PC-3 (cell line): ENCODE data around the gene TIAM2. TPM values are rescaled to one million over a fixed set of nuclear protein-coding genes. Genes with fewer than 3 reads are reported as not detected.
A peak's percentile ranks its signal among the peaks of the same experiment; 100 is the strongest.
"Not testable (repeated sequence)": the region's sequence is repeated elsewhere in the genome, so short reads cannot be mapped to it uniquely, and the experiment has no call there.

ENCODE experiments used
- ATAC-seq: fragments of 200-7000 bp; cut with Tn5 transposase; 2 replicates; pipeline ENCODE4 v1.9.1; 2020; ENCODE audit warnings: mild to moderate bottlenecking, moderate library complexity
- BruUV-seq: library from RNA; stranded (reverse); fragments of 400-500 nt; replicated peaks from 2 replicates; lab custom pipeline; 2021; lab: Mats Ljungman, UMichigan
- CTCF ChIA-PET: fragments of 300-600 bp; sonication (Branson Sonifier 250); formaldehyde crosslinking; loops from one replicate; lab custom pipeline; 2022; ENCODE audit warnings: antibody characterized with exemption; lab: Charles Lee
- POLR2A ChIA-PET: fragments of 300-600 bp; sonication (Branson Sonifier 250); formaldehyde crosslinking; loops from one replicate; lab custom pipeline; 2022; ENCODE audit warnings: antibody characterized with exemption; ENCODE audit not compliant: unreplicated experiment; lab: Charles Lee
- DNase-seq: peaks from one replicate; pipeline ENCODE4 v3.0.0-alpha.2; 2015
- H2AFZ ChIP-seq: fragments of 300-600 bp; sonication (generic); 2 replicates; pipeline ENCODE4 v1.6.0; 2016; ENCODE audit warnings: antibody characterized with exemption, low read length
- H3F3A ChIP-seq: fragments of 300-600 bp; sonication (generic); one replicate; pipeline ENCODE4 v1.6.0; 2017; ENCODE audit warnings: antibody characterized with exemption, low read length, control low read depth, mild to moderate bottlenecking; ENCODE audit not compliant: unreplicated experiment
- H3K27ac ChIP-seq: fragments of 300-600 bp; sonication (generic); 2 replicates; pipeline ENCODE4 v1.5.1; 2016; ENCODE audit warnings: mild to moderate bottlenecking, low read length
- H3K27me3 ChIP-seq: fragments of 300-600 bp; sonication (generic); 2 replicates; pipeline ENCODE4 v1.6.1; 2016; ENCODE audit warnings: low read length, mixed read lengths
- H3K36me3 ChIP-seq: fragments of 300-600 bp; sonication (generic); 2 replicates; pipeline ENCODE4 v1.6.1; 2016; ENCODE audit warnings: low read depth, mixed run types, low read length, mixed read lengths
- H3K4me1 ChIP-seq: fragments of 300-600 bp; sonication (generic); 2 replicates; pipeline ENCODE4 v1.5.1; 2016; ENCODE audit warnings: low read length; ENCODE audit not compliant: insufficient read depth
- H3K4me2 ChIP-seq: fragments of 300-600 bp; sonication (generic); 2 replicates; pipeline ENCODE4 v1.6.0; 2016; ENCODE audit warnings: low read length
- H3K4me3 ChIP-seq: fragments of 300-600 bp; sonication (generic); 2 replicates; pipeline ENCODE4 v1.5.1; 2016; ENCODE audit warnings: mild to moderate bottlenecking, low read length, mixed read lengths
- H3K79me2 ChIP-seq: fragments of 300-600 bp; sonication (generic); 2 replicates; pipeline ENCODE4 v1.6.1; 2017; ENCODE audit warnings: low read length, mixed read lengths
- H3K9ac ChIP-seq: fragments of 300-600 bp; sonication (generic); 2 replicates; pipeline ENCODE4 v1.6.0; 2016; ENCODE audit warnings: mild to moderate bottlenecking, low read length
- H3K9me2 ChIP-seq: fragments of 300-600 bp; sonication (generic); replicated peaks from 2 replicates; pipeline ENCODE4 v1.6.1; 2016; ENCODE audit warnings: mixed run types, low read length, mixed read lengths
- H3K9me3 ChIP-seq: fragments of 300-600 bp; sonication (generic); 2 replicates; pipeline ENCODE4 v1.6.1; 2016; ENCODE audit warnings: low read length, mixed read lengths
- H4K20me1 ChIP-seq: fragments of 300-600 bp; sonication (generic); 2 replicates; pipeline ENCODE4 v1.6.1; 2016; ENCODE audit warnings: low read length, mixed read lengths
- EZH2 ChIP-seq: fragments of 300-600 bp; sonication (generic); IDR thresholded peaks from one replicate; pipeline ENCODE4 v1.6.1; 2017; ENCODE audit warnings: antibody characterized with exemption, mild to moderate bottlenecking, low read length; ENCODE audit not compliant: unreplicated experiment
- EZH2phosphoT487 ChIP-seq: fragments of 300-600 bp; sonication (generic); IDR thresholded peaks from 2 replicates; pipeline ENCODE4 v1.6.1; 2018; ENCODE audit warnings: mild to moderate bottlenecking, antibody characterized with exemption, low read length, borderline replicate concordance
- intact Hi-C: fragments of 100-400 bp; cut with micrococcal nuclease; formaldehyde crosslinking; loops from 2 replicates; pipeline ENCODE4 v1.9.0; 2023
- total RNA-seq: library from RNA; depleted of rRNA; stranded (reverse); fragments of >200 nt; gene quantifications from 2 replicates; pipeline ENCODE4 v1.2.3, GENCODE V29; 2014
- TF ChIP-seq, protein P1 (sequence below): fragments of 300-600 bp; sonication (generic); conservative IDR thresholded peaks from 2 replicates; pipeline ENCODE4 v1.5.1; 2017; ENCODE audit warnings: antibody characterized with exemption, low read depth, mild to moderate bottlenecking, low read length

TIAM2 gene
- total RNA-seq, 1 experiment from 2014 or later = 4.5 TPM

GRCh38 chr6:155014137-155014536 lies 19.0 kb downstream of the TIAM2 start:
- CTCF ChIA-PET = no interaction called here

GRCh38 chr6:155014670-155015300 lies 19.7 kb downstream of the TIAM2 start:
- Histone ChIP-seq H3K4me1 (peaks cover 23% of the 10 kb centered on the region), H3K4me2 (peak overlapping the region; percentile 17; the same call in 1 of the 2 replicates), H3K9ac (no peak overlapping the region), H3K36me3 (no peaks in the 10 kb centered on the region), H3K27me3 (no peaks in the 10 kb centered on the region), H3K9me3 (no peaks in the 10 kb centered on the region), H3F3A (no peaks in the 10 kb centered on the region), H3K79me2 (no peaks in the 10 kb centered on the region), H3K9me2 (no peaks in the 10 kb centered on the region), H4K20me1 (no peaks in the 10 kb centered on the region), H3K27ac (no peak overlapping the region), H3K4me3 (no peak overlapping the region), H2AFZ (no peak overlapping the region)
- ChIA-PET CTCF (no interaction called here), POLR2A (interaction anchor here (0.6 kb wide), 1 partner anchor 70 kb away, joined by 3 read pairs; no protein-coding TSS in a partner anchor)
- TF ChIP-seq, protein P1, sequence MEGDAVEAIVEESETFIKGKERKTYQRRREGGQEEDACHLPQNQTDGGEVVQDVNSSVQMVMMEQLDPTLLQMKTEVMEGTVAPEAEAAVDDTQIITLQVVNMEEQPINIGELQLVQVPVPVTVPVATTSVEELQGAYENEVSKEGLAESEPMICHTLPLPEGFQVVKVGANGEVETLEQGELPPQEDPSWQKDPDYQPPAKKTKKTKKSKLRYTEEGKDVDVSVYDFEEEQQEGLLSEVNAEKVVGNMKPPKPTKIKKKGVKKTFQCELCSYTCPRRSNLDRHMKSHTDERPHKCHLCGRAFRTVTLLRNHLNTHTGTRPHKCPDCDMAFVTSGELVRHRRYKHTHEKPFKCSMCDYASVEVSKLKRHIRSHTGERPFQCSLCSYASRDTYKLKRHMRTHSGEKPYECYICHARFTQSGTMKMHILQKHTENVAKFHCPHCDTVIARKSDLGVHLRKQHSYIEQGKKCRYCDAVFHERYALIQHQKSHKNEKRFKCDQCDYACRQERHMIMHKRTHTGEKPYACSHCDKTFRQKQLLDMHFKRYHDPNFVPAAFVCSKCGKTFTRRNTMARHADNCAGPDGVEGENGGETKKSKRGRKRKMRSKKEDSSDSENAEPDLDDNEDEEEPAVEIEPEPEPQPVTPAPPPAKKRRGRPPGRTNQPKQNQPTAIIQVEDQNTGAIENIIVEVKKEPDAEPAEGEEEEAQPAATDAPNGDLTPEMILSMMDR = no peak
- no peak for TF ChIP-seq EZH2
- TF ChIP-seq EZH2phosphoT487 = no peak
- BruUV-seq = no TSS peak
- intact Hi-C loops = no loop called here
- ATAC-seq = peak; percentile 57
- DNase-seq = peak; percentile 45

More at GRCh38 chr6:155014137-155014536, 19.0 kb downstream of the TIAM2 start:
- TF ChIP-seq EZH2phosphoT487 = no peak
- TF ChIP-seq, protein P1 = no peak
- H3F3A ChIP-seq = no peaks in the 10 kb centered on the region
- intact Hi-C loops = no loop called here
- POLR2A ChIA-PET = interaction anchor here (0.6 kb wide), 1 partner anchor 71 kb away, joined by 3 read pairs; no protein-coding TSS in a partner anchor
- no peak overlapping the region for H3K4me3 ChIP-seq
- no peaks in the 10 kb centered on the region for H3K9me3 ChIP-seq
- no peaks in the 10 kb centered on the region for H4K20me1 ChIP-seq
- no TSS peak for BruUV-seq
- ATAC-seq (no peak), DNase-seq (no peak)
- H3K36me3 ChIP-seq = no peaks in the 10 kb centered on the region
- no peak overlapping the region for H3K27ac ChIP-seq
- no peaks in the 10 kb centered on the region for H3K9me2 ChIP-seq
- H3K4me1 ChIP-seq = peaks cover 23% of the 10 kb centered on the region
- H3K4me2 ChIP-seq = no peak overlapping the region
- no peaks in the 10 kb centered on the region for H3K79me2 ChIP-seq
- no peak overlapping the region for H2AFZ ChIP-seq
- no peaks in the 10 kb centered on the region for H3K27me3 ChIP-seq
- no peak overlapping the region for H3K9ac ChIP-seq

- BruUV-seq, intact Hi-C loops, H3K36me3 ChIP-seq, H3K79me2 ChIP-seq, H3K27ac ChIP-seq, ATAC-seq, H3K9me2 ChIP-seq, H3K27me3 ChIP-seq, H3K4me3 ChIP-seq, H3F3A ChIP-seq, DNase-seq, H3K9me3 ChIP-seq, H3K9ac ChIP-seq, CTCF ChIA-PET, H3K4me2 ChIP-seq, H2AFZ ChIP-seq, POLR2A ChIA-PET, H4K20me1 ChIP-seq: not testable (repeated sequence)
- peaks cover 21% of the 10 kb centered on the region for H3K4me1 ChIP-seq
Observed at GRCh38 chr6:155018415-155018814, 23.3 kb downstream of the TIAM2 start.
